ENCODE data around the gene GNE. TPM values are rescaled to one million over a fixed set of nuclear protein-coding genes. Genes with fewer than 3 reads are reported as not detected.
A peak's percentile ranks its signal among the peaks of the same experiment; 100 is the strongest.

The GNE gene
- 9.3 and 11.1 TPM in 2 replicates for total RNA-seq (2021; fragmentation: NEBNext Ultra II Directional; extraction: Animal tissue kit (Norgen Biotek cat#: 25700))
- polyA plus RNA-seq (2011; rRNA removed) = 4.3 and 5.1 TPM in 2 replicates
- 6.6 TPM for polyA plus RNA-seq (2011; cell fraction: cytosol; rRNA removed)
- 3.0 TPM for polyA plus RNA-seq (2011; cell fraction: nucleus; rRNA removed)
- 5.8 to 7.4 TPM (median 6.4 TPM) in 4 replicates for polyA plus RNA-seq (2012, experiment 1 of 2)
- 0.80 TPM for polyA plus RNA-seq (2012, experiment 2 of 2)
- polyA plus RNA-seq (2013, experiment 1 of 2) = 3.9 TPM
- 3.8 TPM for polyA plus RNA-seq (2013, experiment 2 of 2)
- polyA minus RNA-seq (2011; rRNA and poly(A)+ RNA removed) = 20.6 and 28.9 TPM in 2 replicates
- polyA minus RNA-seq (2011; cell fraction: cytosol; rRNA and poly(A)+ RNA removed) = 8.8 TPM
- 7.4 TPM for polyA minus RNA-seq (2011; cell fraction: nucleus; rRNA and poly(A)+ RNA removed)
- long read RNA-seq, experiment 1, partial matches to known transcripts = 1 of 8 reads
- long read RNA-seq, experiment 1, other reads (novel, unspliced or antisense) = 7 of 8 reads
- long read RNA-seq, experiment 2, full-length matches to known transcripts = 1 of 2 reads
- long read RNA-seq, experiment 2, partial matches to known transcripts = 0 of 2 reads
- long read RNA-seq, experiment 2, other reads (novel, unspliced or antisense) = 1 of 2 reads

GRCh38 chr9:36258208-36258995, at the start of gene GNE:
GNE (minus strand) TSS chr9:36258448; CDS start chr9:36249355, 9,093 bp downstream.
- no peak within 1 kb of the TSS for H3K27ac ChIP-seq (ENCODE audit: low read depth, low read length)
- peak within 1 kb of the TSS in 3 of 4 experiments; percentile 42 to 76 (median 72); a peak in 6 of 7 replicates for H3K9ac ChIP-seq (replicated peaks in 1 of 4; ENCODE audit: extremely low read depth in 1 of 4, low read depth in 3 of 4, low read length in 3 of 4)
- H2AFZ ChIP-seq (ENCODE audit: low read length) = peak within 1 kb of the TSS; percentile 87
- H3K9me3 ChIP-seq (ENCODE audit: insufficient read depth in 2 of 2, low read depth in 1 of 2, low read length in 1 of 2) = no peaks in the 10 kb centered on the region
- peak within 1 kb of the TSS; percentile 68 to 74 (median 72) for H3K4me3 ChIP-seq (ENCODE audit: extremely low read depth in 1 of 4, insufficient read depth in 2 of 4, low read depth in 3 of 4, low read length in 4 of 4)
- H2BK20ac ChIP-seq (ENCODE audit: low read length) = no peak within 1 kb of the TSS
- 0 out of 2 replicates have a peak within 1 kb of the TSS, but pooled peaks have one; percentile 11 for H2BK12ac ChIP-seq (ENCODE audit: low read depth, low read length)
- peak within 1 kb of the TSS; percentile 79 for H4K5ac ChIP-seq (ENCODE audit: insufficient read length, low read depth, low read length)
- H3K4me2 ChIP-seq (ENCODE audit: insufficient read depth in 1 of 2, low read depth in 2 of 2, low read length in 2 of 2) = peak within 1 kb of the TSS; percentile 86 to 89
- peak; percentile 64 to 97 for DNase-seq (ENCODE audit: low read depth in 1 of 2, low spot score in 2 of 2)
- no peaks in the 10 kb centered on the region for H3K36me3 ChIP-seq (ENCODE audit: control insufficient read depth in 2 of 4, insufficient read depth in 4 of 4, low read length in 3 of 4)
- H4K8ac ChIP-seq (ENCODE audit: extremely low read depth, insufficient read depth, low read length) = peak within 1 kb of the TSS; percentile 76
- no peak for FAIRE-seq
- peaks cover 0 to 4% (median 0%) of the 10 kb centered on the region in 4 experiments; a peak in 1 of 7 replicates for H3K27me3 ChIP-seq (replicated peaks in 1 of 4; ENCODE audit: control insufficient read depth in 3 of 4, extremely low read depth in 1 of 4, insufficient read depth in 3 of 4, low read length in 3 of 4)
- no peak within 1 kb of the TSS for H2AK5ac ChIP-seq (ENCODE audit: low read depth, low read length)
- peaks cover 0 to 9% of the 10 kb centered on the region in 2 experiments; a peak in 1 of 4 replicates for H3K79me2 ChIP-seq (ENCODE audit: control insufficient read depth in 1 of 2, insufficient read depth in 2 of 2, low read length in 2 of 2)
- 0 out of 2 replicates have a peak within 1 kb of the TSS, but pooled peaks have one; percentile 53 for H2BK15ac ChIP-seq (ENCODE audit: low read length)
- H3K4ac ChIP-seq (replicated peaks; ENCODE audit: insufficient read length, low read depth, low read length) = no peak within 1 kb of the TSS
- H3K18ac ChIP-seq (ENCODE audit: extremely low read depth, low read length) = peak within 1 kb of the TSS; percentile 60
- H3K56ac ChIP-seq (replicated peaks; ENCODE audit: insufficient read length, low read depth, low read length) = peak within 1 kb of the TSS; percentile 28
- H4K91ac ChIP-seq (replicated peaks; ENCODE audit: insufficient read length, low read length) = no peak within 1 kb of the TSS
- H3K14ac ChIP-seq (ENCODE audit: insufficient read length) = no peak within 1 kb of the TSS
- H3K4me1 ChIP-seq (replicated peaks in 1 of 4; ENCODE audit: control insufficient read depth in 3 of 4, insufficient read depth in 4 of 4, low read length in 3 of 4) = no peaks in the 10 kb centered on the region; a peak in 1 of 7 replicates
- H4K20me1 ChIP-seq (replicated peaks in 1 of 2; ENCODE audit: control insufficient read depth in 1 of 2, insufficient read depth in 2 of 2, low read length in 2 of 2) = no peaks in the 10 kb centered on the region
- CTCF ChIA-PET (ENCODE audit: partially characterized antibody) = interaction anchor here (0.9 to 1.7 kb wide), 4 partner anchors 11 to 70 kb away, joined by 3 to 5 read pairs (median 4); no protein-coding TSS in a partner anchor
- no peak within 1 kb of the TSS for H2BK120ac ChIP-seq (replicated peaks; ENCODE audit: low read depth, low read length)
- no peaks in the 10 kb centered on the region for H3K79me1 ChIP-seq (ENCODE audit: low read depth, low read length)
- H3K23me2 ChIP-seq (ENCODE audit: low read depth, low read length) = peaks cover 5% of the 10 kb centered on the region; the same call in 1 of the 2 replicates
- WGBS, 2 experiments (ENCODE audit: extremely low coverage in 1 of 2, insufficient coverage in 1 of 2, insufficient read length in 1 of 2, insufficient replicate concordance in 2 of 2, low coverage in 1 of 2, low lambda C conversion rate in 2 of 2, missing lambda C conversion rate in 1 of 2) = 6% methylated on average over 52 of the region's 73 CpGs; no CpG with 5 or more reads in 1 of the 2 experiments
- POLR2A ChIA-PET (ENCODE audit: partially characterized antibody) = interaction anchor here (0.8 to 1.2 kb wide), 9 partner anchors 10 to 170 kb away, joined by 3 to 7 read pairs (median 3); partner anchors contain the start of gene CLTA
- H3K23ac ChIP-seq (ENCODE audit: insufficient read length) = no peak within 1 kb of the TSS
- peak within 1 kb of the TSS; percentile 61; the same call in 1 of the 2 replicates for H2BK5ac ChIP-seq (ENCODE audit: low read depth, low read length)
- peak; percentile 89 for TF ChIP-seq POLR2AphosphoS5 (IDR thresholded peaks at IDR 0.05; ENCODE audit: low read depth, low read length)
- TF ChIP-seq SRF (IDR thresholded peaks at IDR 0.05; ENCODE audit: low read depth, low read length) = peak; percentile 89
- peak; percentile 34 for TF ChIP-seq TAF7 (optimal IDR thresholded peaks at IDR 0.05; ENCODE audit: borderline replicate concordance, low read depth, low read length)
- TF ChIP-seq SUZ12 (IDR thresholded peaks at IDR 0.05; ENCODE audit: low read length) = peak; percentile 40; the same call in 1 of the 2 replicates
- TF ChIP-seq BACH1 (IDR thresholded peaks at IDR 0.05; ENCODE audit: low read length) = peak; percentile 77
- TF ChIP-seq RBBP5 (IDR thresholded peaks at IDR 0.05; ENCODE audit: borderline replicate concordance, low read depth, low read length) = peak; percentile 93; the same call in 1 of the 2 replicates
- TF ChIP-seq ASH2L (IDR thresholded peaks at IDR 0.05; ENCODE audit: low read length) = peak; percentile 73
- no peak for TF ChIP-seq KDM5A (IDR thresholded peaks at IDR 0.05; ENCODE audit: low read length)
- TF ChIP-seq CREB1 (IDR thresholded peaks at IDR 0.05) = peak; percentile 88

Measured in H1 (cell line).